ENCODE results near the gene ELN. TPM values are rescaled to one million over a fixed set of nuclear protein-coding genes. Genes with fewer than 3 reads are reported as not detected.
A peak's percentile ranks its signal among the peaks of the same experiment; 100 is the strongest.

The ELN gene
- total and polyA plus RNA-seq, 2 of the 4 experiments (the other 2 are of a cell fraction): 2.2 to 14.3 TPM

DNA sequence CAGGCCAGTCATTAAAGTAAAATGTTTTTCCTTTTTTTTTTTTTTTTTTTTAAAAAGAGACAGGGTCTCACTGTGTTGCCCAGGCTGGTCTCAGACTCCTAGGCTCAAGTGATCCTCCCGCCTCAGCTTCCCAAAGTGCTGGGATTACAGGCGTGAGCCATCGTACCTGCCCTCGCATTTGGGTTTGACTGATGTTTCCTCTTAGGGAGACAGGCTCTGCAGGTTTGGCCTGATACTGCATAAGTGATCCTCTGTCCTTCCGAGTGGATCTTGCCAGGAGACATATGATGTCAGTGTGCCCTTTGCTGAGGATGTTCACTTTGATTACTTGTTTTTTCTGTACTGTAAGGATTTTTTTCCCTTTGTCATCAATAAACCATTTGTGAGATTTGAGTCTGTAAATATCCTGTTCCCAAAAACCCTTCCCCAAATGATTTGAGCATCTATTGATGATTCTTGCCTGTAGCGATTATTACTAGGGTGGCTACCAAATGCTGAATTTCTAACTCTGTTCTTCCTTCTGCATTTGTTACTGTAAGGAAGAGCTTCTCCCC lies 75.3 kb downstream of the ELN start:
- Histone ChIP-seq H3K23ac (ENCODE audit: low read depth, low read length) (no peak overlapping the region), H2BK5ac (ENCODE audit: low read depth, low read length, poor library complexity, severe bottlenecking) (no peak overlapping the region), H3K9me3 (ENCODE audit: control insufficient read depth, insufficient read depth, low read length) (no peaks in the 10 kb centered on the region), H3K4me3 (ENCODE audit: insufficient read depth, low read depth, low read length) (no peak overlapping the region), H4K8ac (ENCODE audit: low read depth in 2 of 2, low read length in 2 of 2) (no peak overlapping the region), H2BK20ac (ENCODE audit: low read depth, low read length) (no peak overlapping the region), H3K36me3 (ENCODE audit: control insufficient read depth, insufficient read depth, low read length) (peaks cover 47% of the 10 kb centered on the region), H3K4me2 (ENCODE audit: low read depth, low read length) (no peak overlapping the region), H2BK120ac (ENCODE audit: low read depth, low read length) (no peak overlapping the region), H3K4ac (ENCODE audit: low read depth, low read length) (no peak overlapping the region), H3K14ac (replicated peaks; ENCODE audit: low read depth, low read length) (no peak overlapping the region), H3K79me1 (ENCODE audit: low read depth in 1 of 2, low read length in 2 of 2) (peaks cover 8 to 43% of the 10 kb centered on the region in 2 experiments), H2BK15ac (ENCODE audit: low read depth, low read length) (no peak overlapping the region), H3K18ac (ENCODE audit: low read depth, low read length) (no peak overlapping the region), H3K56ac (ENCODE audit: extremely low read depth, insufficient read depth, low read length) (no peak overlapping the region), H4K91ac (ENCODE audit: insufficient read depth, low read depth, low read length) (no peak overlapping the region), H4K5ac (ENCODE audit: low read depth, low read length) (no peak overlapping the region), H2AK9ac (replicated peaks; ENCODE audit: low read depth, low read length, poor library complexity) (no peak overlapping the region), H2AK5ac (ENCODE audit: low read depth, low read length) (no peak overlapping the region), H3K27ac (ENCODE audit: insufficient read depth, low read length) (no peak overlapping the region), H3K9ac (ENCODE audit: low read depth, low read length) (no peak overlapping the region), H3K27me3 (ENCODE audit: control insufficient read depth, insufficient read depth, low read length) (no peaks in the 10 kb centered on the region), H3K9me1 (ENCODE audit: insufficient read depth, low read length) (no peaks in the 10 kb centered on the region; the same call in 1 of the 2 replicates), H3K4me1 (ENCODE audit: control insufficient read depth, insufficient read depth, low read length) (peaks cover 3% of the 10 kb centered on the region; the same call in 1 of the 2 replicates), H2AFZ (replicated peaks; ENCODE audit: low read length, poor library complexity) (no peak overlapping the region), H4K20me1 (ENCODE audit: insufficient read depth, low read length) (no peaks in the 10 kb centered on the region; the same call in none of the 2 replicates)
- in situ Hi-C loops (cut with MboI; ENCODE audit: low sequenced_read_pairs): no loop called here
- POLR2A ChIA-PET (ENCODE audit: unreplicated experiment): interaction anchor here (0.6 kb wide), 1 partner anchor 75 kb away, joined by 3 read pairs; no protein-coding TSS in a partner anchor
- DNase-seq: no peak
- BruUV-seq (replicated peaks): no TSS peak
- intact Hi-C loops (cut with micrococcal nuclease): no loop called here
- no CpG with 5 or more reads among the region's 6 CpGs for WGBS, 2 experiments (ENCODE audit: extremely low coverage in 2 of 2, insufficient read length in 1 of 2)
- CTCF ChIA-PET: no interaction called here
- no peak for ATAC-seq (ENCODE audit: low read depth)
- dilution Hi-C loops (cut with HindIII; ENCODE audit: low sequenced_read_pairs, unreplicated experiment): no loop called here
- TF ChIP-seq MXI1 (IDR thresholded peaks at IDR 0.05; ENCODE audit: borderline replicate concordance, low read depth, low read length) (no peak), MAFK (IDR thresholded peaks at IDR 0.05; ENCODE audit: low read depth, low read length) (peak; percentile 36), MAZ (IDR thresholded peaks at IDR 0.05; ENCODE audit: borderline replicate concordance, low read depth, low read length) (no peak), POLR2A (IDR thresholded peaks at IDR 0.05; ENCODE audit: low read depth, low read length) (no peak), RFX5 (IDR thresholded peaks at IDR 0.05; ENCODE audit: low read depth, low read length) (no peak)

Measured in IMR-90 (cell line).